ENCODE data around the gene PACSIN1. TPM values are rescaled to one million over a fixed set of nuclear protein-coding genes. Genes with fewer than 3 reads are reported as not detected.

PACSIN1 gene
- total RNA-seq, 1 experiment from 2014 or later = not detected

DNA sequence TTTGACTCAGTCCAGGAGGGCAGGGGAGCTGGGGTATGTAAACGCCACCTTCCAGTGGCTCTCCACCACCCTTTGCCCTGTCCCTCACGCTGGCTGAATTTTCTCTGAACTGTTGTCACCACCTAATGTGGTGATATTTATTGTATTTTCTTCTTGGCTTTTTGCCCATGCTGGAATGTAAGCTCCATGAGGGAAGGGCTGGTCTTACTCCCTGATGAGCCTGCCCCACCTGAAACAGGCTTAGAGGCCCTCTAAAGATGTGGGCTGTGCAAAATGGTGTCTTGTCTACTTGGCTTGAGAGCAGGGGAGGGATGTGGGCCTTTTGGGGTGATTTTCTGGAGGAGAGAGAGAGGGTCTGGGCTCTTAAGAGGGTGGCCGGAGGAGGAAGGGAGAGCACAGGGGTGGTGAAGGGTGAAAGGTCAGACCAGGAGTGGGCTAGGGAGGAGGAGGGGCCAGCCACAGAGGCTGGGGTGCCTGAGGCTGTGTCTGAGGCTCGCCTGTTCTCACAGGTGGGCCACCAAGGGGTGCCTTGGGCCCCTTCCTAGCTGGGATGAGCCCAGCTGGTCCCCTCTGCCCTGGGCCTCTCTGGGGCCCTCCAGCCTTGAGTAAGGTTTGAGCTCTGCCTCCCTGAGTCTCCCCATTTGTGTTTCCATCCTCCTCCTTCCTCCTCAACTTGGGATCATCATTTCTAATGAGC lies 52.9 kb downstream of the PACSIN1 start:
- BruUV-seq (replicated peaks) = no TSS peak
- TF ChIP-seq EZH2 (IDR thresholded peaks at IDR 0.05; ENCODE audit: borderline replicate concordance, low read depth, low read length, poor library complexity, severe bottlenecking) (no peak), CTCF (conservative IDR thresholded peaks at IDR 0.05; ENCODE audit: low read depth, low read length) (no peak)
- Histone ChIP-seq H3K27me3 (replicated peaks; ENCODE audit: insufficient read depth, low read depth, low read length, poor library complexity) (no peaks in the 10 kb centered on the region), H3K9me3 (ENCODE audit: low read depth, low read length, poor library complexity, severe bottlenecking) (no peaks in the 10 kb centered on the region), H3K4me1 (ENCODE audit: insufficient read depth, low read length, poor library complexity, severe bottlenecking) (no peaks in the 10 kb centered on the region), H3K36me3 (ENCODE audit: insufficient read depth, low read length, poor library complexity, severe bottlenecking) (no peaks in the 10 kb centered on the region), H3K27ac (ENCODE audit: low read depth, low read length, poor library complexity, severe bottlenecking) (no peak overlapping the region), H3K4me3 (ENCODE audit: low read depth, low read length, poor library complexity, severe bottlenecking) (no peak overlapping the region)
- intact Hi-C loops (cut with micrococcal nuclease; ENCODE audit: unreplicated experiment) = no loop called here
- ChIA-PET POLR2A (ENCODE audit: low non-redundant PET) (no interaction called here), CTCF (no interaction called here)
- DNase-seq (ENCODE audit: low spot score) = no peak

GRCh38 chr6:34519971-34520644 lies 54.2 kb downstream of the PACSIN1 start:
- no peak overlapping the region for H3K27ac ChIP-seq (ENCODE audit: low read depth, low read length, poor library complexity, severe bottlenecking)
- H3K9me3 ChIP-seq (ENCODE audit: low read depth, low read length, poor library complexity, severe bottlenecking) = no peaks in the 10 kb centered on the region
- BruUV-seq (replicated peaks) = no TSS peak
- no peak overlapping the region for H3K4me3 ChIP-seq (ENCODE audit: low read depth, low read length, poor library complexity, severe bottlenecking)
- CTCF ChIA-PET = no interaction called here
- POLR2A ChIA-PET (ENCODE audit: low non-redundant PET) = no interaction called here
- no peaks in the 10 kb centered on the region for H3K36me3 ChIP-seq (ENCODE audit: insufficient read depth, low read length, poor library complexity, severe bottlenecking)
- H3K27me3 ChIP-seq (replicated peaks; ENCODE audit: insufficient read depth, low read depth, low read length, poor library complexity) = no peaks in the 10 kb centered on the region
- no peaks in the 10 kb centered on the region for H3K4me1 ChIP-seq (ENCODE audit: insufficient read depth, low read length, poor library complexity, severe bottlenecking)
- TF ChIP-seq CTCF (conservative IDR thresholded peaks at IDR 0.05; ENCODE audit: low read depth, low read length) (no peak), EZH2 (IDR thresholded peaks at IDR 0.05; ENCODE audit: borderline replicate concordance, low read depth, low read length, poor library complexity, severe bottlenecking) (no peak)
- intact Hi-C loops (cut with micrococcal nuclease; ENCODE audit: unreplicated experiment) = no loop called here
- no peak for DNase-seq (ENCODE audit: low spot score)

DNA sequence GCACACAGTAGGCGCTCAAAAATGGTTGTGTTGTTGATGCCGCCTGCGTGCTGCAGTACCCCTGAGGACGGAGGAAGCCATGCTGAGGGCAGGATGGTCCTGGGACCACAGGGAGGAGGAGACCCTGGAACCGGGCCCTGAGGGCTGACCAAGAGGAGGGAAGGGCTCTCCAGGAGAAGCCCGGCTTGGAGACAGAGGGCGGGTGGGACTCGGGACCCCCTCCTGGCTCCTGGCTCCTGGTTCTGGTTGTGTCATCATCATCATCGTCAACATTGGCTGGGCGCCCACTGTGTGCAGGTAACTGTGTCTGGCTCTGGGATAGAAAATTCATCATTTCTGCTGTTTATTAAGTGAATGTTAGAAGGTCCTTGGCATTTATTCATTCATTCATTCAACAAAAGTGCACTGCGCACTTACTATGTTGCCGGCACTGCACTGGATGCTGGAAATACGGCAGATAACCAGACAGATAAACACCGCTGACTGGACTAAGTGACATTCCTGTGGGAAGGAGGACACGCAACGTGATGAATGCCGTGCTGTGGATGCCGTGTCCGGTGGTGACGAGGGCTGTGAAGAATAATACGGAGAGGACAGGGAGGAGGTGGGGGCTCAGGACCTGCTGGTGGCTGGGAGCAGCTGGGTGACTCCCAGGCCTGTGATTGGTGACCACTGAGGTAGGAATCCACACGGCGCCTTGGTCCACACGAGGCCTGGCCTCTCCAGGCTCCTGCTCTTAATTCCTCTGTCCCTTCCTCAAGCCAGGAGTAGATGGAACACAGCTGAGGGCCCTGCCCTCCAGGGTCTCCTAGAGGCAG lies 55.0 kb downstream of the PACSIN1 start:
- no peak for TF ChIP-seq CTCF (conservative IDR thresholded peaks at IDR 0.05; ENCODE audit: low read depth, low read length)
- no peak for TF ChIP-seq EZH2 (IDR thresholded peaks at IDR 0.05; ENCODE audit: borderline replicate concordance, low read depth, low read length, poor library complexity, severe bottlenecking)
- H3K27ac ChIP-seq (ENCODE audit: low read depth, low read length, poor library complexity, severe bottlenecking) = no peak overlapping the region
- no peak for DNase-seq (ENCODE audit: low spot score)
- POLR2A ChIA-PET (ENCODE audit: low non-redundant PET) = no interaction called here
- no peaks in the 10 kb centered on the region for H3K36me3 ChIP-seq (ENCODE audit: insufficient read depth, low read length, poor library complexity, severe bottlenecking)
- no peak overlapping the region for H3K4me3 ChIP-seq (ENCODE audit: low read depth, low read length, poor library complexity, severe bottlenecking)
- H3K4me1 ChIP-seq (ENCODE audit: insufficient read depth, low read length, poor library complexity, severe bottlenecking) = no peaks in the 10 kb centered on the region
- BruUV-seq (replicated peaks) = no TSS peak
- CTCF ChIA-PET = no interaction called here
- no peaks in the 10 kb centered on the region for H3K27me3 ChIP-seq (replicated peaks; ENCODE audit: insufficient read depth, low read depth, low read length, poor library complexity)
- no peaks in the 10 kb centered on the region for H3K9me3 ChIP-seq (ENCODE audit: low read depth, low read length, poor library complexity, severe bottlenecking)
- intact Hi-C loops (cut with micrococcal nuclease; ENCODE audit: unreplicated experiment) = no loop called here
